H9 (cell line): ENCODE data around the gene CYP4F2. TPM values are rescaled to one million over a fixed set of nuclear protein-coding genes. Genes with fewer than 3 reads are reported as not detected.
"Not testable (repeated sequence)": the region's sequence is repeated elsewhere in the genome, so short reads cannot be mapped to it uniquely, and the experiment has no call there.

Experiments used
- DNase-seq: peaks from one replicate; pipeline ENCODE4 v3.0.0-alpha.2; 2017
- H2AFZ ChIP-seq: one replicate; pipeline ENCODE4 v1.6.1; 2013; ENCODE audit warnings: mild to moderate bottlenecking, low read length, control low read depth, moderate library complexity
- H2AK5ac ChIP-seq: 2 replicates; pipeline ENCODE4 v1.6.1; 2013; ENCODE audit warnings: low read length, control low read depth, mixed read lengths; ENCODE audit not compliant: insufficient read length
- H2BK120ac ChIP-seq: one replicate; pipeline ENCODE4 v1.6.1; 2013; ENCODE audit warnings: low read depth, mild to moderate bottlenecking, low read length, control low read depth, inconsistent platforms; ENCODE audit not compliant: poor library complexity, severe bottlenecking
- H2BK12ac ChIP-seq: 2 replicates; pipeline ENCODE4 v1.6.1; 2013; ENCODE audit warnings: low read length, control low read depth, mixed read lengths, low read depth; ENCODE audit not compliant: insufficient read length
- H2BK15ac ChIP-seq: 2 replicates; pipeline ENCODE4 v1.6.1; 2013; ENCODE audit warnings: low read depth, low read length, control low read depth
- H2BK20ac ChIP-seq: one replicate; pipeline ENCODE4 v1.6.1; 2013; ENCODE audit warnings: low read depth, mild to moderate bottlenecking, low read length, control low read depth, inconsistent platforms; ENCODE audit not compliant: poor library complexity, severe bottlenecking
- H2BK5ac ChIP-seq: 2 replicates; pipeline ENCODE4 v1.6.1; 2013; ENCODE audit warnings: low read length, control low read depth, mixed read lengths; ENCODE audit not compliant: insufficient read length
- H3K14ac ChIP-seq: 2 replicates; pipeline ENCODE4 v1.6.1; 2013; ENCODE audit warnings: low read length, control low read depth; ENCODE audit not compliant: insufficient read depth
- H3K18ac ChIP-seq: 2 replicates; pipeline ENCODE4 v1.6.1; 2013; ENCODE audit warnings: low read depth, mild to moderate bottlenecking, mixed read lengths, low read length, control low read depth; ENCODE audit not compliant: insufficient read length
- H3K23ac ChIP-seq: 2 replicates; pipeline ENCODE4 v1.6.1; 2013; ENCODE audit warnings: low read length, control low read depth, mixed read lengths, low read depth; ENCODE audit not compliant: insufficient read length
- H3K23me2 ChIP-seq: 2 replicates; pipeline ENCODE4 v1.6.1; 2013; ENCODE audit warnings: low read depth, mild to moderate bottlenecking, mixed read lengths, low read length, control low read depth; ENCODE audit not compliant: insufficient read length, poor library complexity, severe bottlenecking
- H3K27ac ChIP-seq: 2 replicates; pipeline ENCODE4 v1.5.1; 2013; ENCODE audit warnings: low read length, control low read depth, mixed read lengths, low read depth; ENCODE audit not compliant: insufficient read length
- H3K27me3 ChIP-seq: 2 replicates; pipeline ENCODE4 v1.6.1; 2013; ENCODE audit warnings: low read length, control low read depth, inconsistent platforms; ENCODE audit not compliant: insufficient read depth
- H3K4ac ChIP-seq: 2 replicates; pipeline ENCODE4 v1.6.1; 2013; ENCODE audit warnings: low read depth, mild to moderate bottlenecking, control low read depth, inconsistent platforms, low read length, moderate library complexity
- H3K4me1 ChIP-seq: 2 replicates; pipeline ENCODE4 v1.6.1; 2013; ENCODE audit warnings: low read length, control low read depth, inconsistent platforms; ENCODE audit not compliant: insufficient read depth
- H3K4me2 ChIP-seq: 2 replicates; pipeline ENCODE4 v1.6.1; 2013; ENCODE audit warnings: low read length, control low read depth, mixed read lengths; ENCODE audit not compliant: insufficient read length, insufficient read depth
- H3K56ac ChIP-seq: 2 replicates; pipeline ENCODE4 v1.6.1; 2013; ENCODE audit warnings: low read depth, mild to moderate bottlenecking, mixed read lengths, low read length, control low read depth; ENCODE audit not compliant: insufficient read length
- H3K79me1 ChIP-seq: 2 replicates; pipeline ENCODE4 v1.6.1; 2013; ENCODE audit warnings: low read depth, mild to moderate bottlenecking, moderate library complexity, low read length, control low read depth, inconsistent platforms; ENCODE audit not compliant: insufficient read depth, poor library complexity, severe bottlenecking
- H3K79me2 ChIP-seq: 2 replicates; pipeline ENCODE4 v1.6.1; 2013; ENCODE audit warnings: low read length, control low read depth, inconsistent platforms; ENCODE audit not compliant: insufficient read depth
- H3K9ac ChIP-seq: 2 replicates; pipeline ENCODE4 v1.6.1; 2013; ENCODE audit warnings: low read length, control low read depth, mixed read lengths; ENCODE audit not compliant: insufficient read length; ENCODE audit errors: extremely low read depth
- H3K9me3 ChIP-seq: one replicate; pipeline ENCODE4 v1.6.1; 2013; ENCODE audit warnings: low read depth, low read length, inconsistent platforms; ENCODE audit not compliant: control insufficient read depth
- H3T11ph ChIP-seq: one replicate; pipeline ENCODE4 v1.6.1; 2013; ENCODE audit warnings: mild to moderate bottlenecking, low read length, control low read depth, inconsistent platforms
- H4K20me1 ChIP-seq: one replicate; pipeline ENCODE4 v1.6.1; 2013; ENCODE audit not compliant: control insufficient read depth, insufficient read length, insufficient read depth
- H4K5ac ChIP-seq: 2 replicates; pipeline ENCODE4 v1.6.1; 2013; ENCODE audit warnings: low read depth, mild to moderate bottlenecking, mixed read lengths, low read length, control low read depth; ENCODE audit not compliant: insufficient read length
- H4K8ac ChIP-seq: replicated peaks from 2 replicates; pipeline ENCODE4 v1.6.1; 2013; ENCODE audit warnings: low read length, control low read depth, mixed read lengths, low read depth; ENCODE audit not compliant: insufficient read length
- H4K91ac ChIP-seq: 2 replicates; pipeline ENCODE4 v1.6.1; 2013; ENCODE audit warnings: low read depth, mild to moderate bottlenecking, moderate library complexity, mixed read lengths, low read length, control low read depth; ENCODE audit not compliant: insufficient read length
- H3K27ac Mint-ChIP-seq, 3 experiments: 2 replicates in 2 of 3; 3 replicates in 1 of 3; pipeline ENCODE4 v1.8.0; 2020 to 2021; ENCODE audit warnings: mixed read lengths in 3 of 3, mild to moderate bottlenecking in 1 of 3, moderate library complexity in 1 of 3
- H3K27me3 Mint-ChIP-seq: 2 replicates; pipeline ENCODE4 v1.8.0; 2021; ENCODE audit warnings: low read depth, mild to moderate bottlenecking, moderate library complexity, mixed read lengths
- H3K36me3 Mint-ChIP-seq, 3 experiments: 2 replicates in 2 of 3; 3 replicates in 1 of 3; pipeline ENCODE4 v1.8.0; 2020 to 2021; ENCODE audit warnings: low read depth in 3 of 3, mixed read lengths in 3 of 3; ENCODE audit not compliant: insufficient read depth in 1 of 3
- H3K4me1 Mint-ChIP-seq, 2 experiments: 2 replicates each; pipeline ENCODE4 v1.8.0; 2020; ENCODE audit warnings: mixed read lengths in 2 of 2
- H3K4me3 Mint-ChIP-seq, 2 experiments: 2 replicates in 1 of 2; 3 replicates in 1 of 2; pipeline ENCODE4 v1.8.0; 2020 to 2021; ENCODE audit warnings: mild to moderate bottlenecking in 2 of 2, mixed read lengths in 2 of 2, moderate library complexity in 1 of 2
- H3K9me3 Mint-ChIP-seq, 2 experiments: 2 replicates in 1 of 2; 3 replicates in 1 of 2; pipeline ENCODE4 v1.8.0; 2020; ENCODE audit warnings: mild to moderate bottlenecking in 2 of 2, mixed read lengths in 2 of 2, moderate library complexity in 1 of 2
- CTCF ChIP-seq: fragments of 200-600 bp; sonication (generic); conservative IDR thresholded peaks from 3 replicates; pipeline ENCODE4 v1.8.0; 2021; ENCODE audit warnings: antibody characterized with exemption, mild to moderate bottlenecking
- WGBS: extraction: QIAGEN DNeasy Blood & Tissue Kit; methylation state at CpG from one replicate; pipeline ENCODE4 v1.1.7; 2013; ENCODE audit warnings: missing lambda C conversion rate, low lambda C conversion rate, mixed read lengths; ENCODE audit not compliant: insufficient read length; ENCODE audit errors: extremely low coverage; 5-methylcytosine and 5-hydroxymethylcytosine counted together
- total RNA-seq: library from RNA; stranded (reverse); gene quantifications from 2 replicates; pipeline ENCODE4 v1.2.1, GENCODE V29; 2021

Gene CYP4F2
- total RNA-seq, 1 experiment from 2014 or later: not detected

- Histone ChIP-seq H3K4me2 (no peak overlapping the region), H2BK12ac (no peak overlapping the region), H2BK5ac (no peak overlapping the region), H2BK120ac (no peak overlapping the region), H3K56ac (no peak overlapping the region), H4K91ac (no peak overlapping the region), H4K5ac (no peak overlapping the region), H3K79me1 (no peaks in the 10 kb centered on the region), H2BK15ac (no peak overlapping the region), H3K27me3 (no peaks in the 10 kb centered on the region), H3T11ph (no peak overlapping the region), H4K20me1 (no peaks in the 10 kb centered on the region), H3K27ac (no peak overlapping the region), H2BK20ac (no peak overlapping the region), H2AK5ac (no peak overlapping the region), H3K4ac (no peak overlapping the region), H3K23ac (no peak overlapping the region), H3K9ac (no peak overlapping the region), H2AFZ (no peak overlapping the region), H4K8ac (no peak overlapping the region), H3K4me1 (no peaks in the 10 kb centered on the region), H3K18ac (no peak overlapping the region), H3K9me3 (peaks cover 74% of the 10 kb centered on the region), H3K14ac (no peak overlapping the region), H3K23me2 (no peaks in the 10 kb centered on the region), H3K79me2 (no peaks in the 10 kb centered on the region)
- DNase-seq: no peak
- Mint-ChIP-seq H3K4me1 (no peaks in the 10 kb centered on the region), H3K9me3 (peaks cover 42 to 44% of the 10 kb centered on the region in 2 experiments), H3K4me3 (no peak overlapping the region), H3K27ac (no peak overlapping the region), H3K36me3 (peaks cover 8 to 18% (median 11%) of the 10 kb centered on the region in 3 experiments), H3K27me3 (peaks cover 4% of the 10 kb centered on the region)
- WGBS: no CpG with 5 or more reads among the region's 65 CpGs
- TF ChIP-seq CTCF: no peak
These were observed 61.3 kb downstream of the CYP4F2 start for GRCh38 chr19:15836330-15837220.

GRCh38 chr19:15835565-15836329, 62.1 kb downstream of the CYP4F2 start:
- not testable (repeated sequence) for H3K56ac ChIP-seq, H3K18ac ChIP-seq, H4K8ac ChIP-seq, H3K27me3 Mint-ChIP-seq, H3K27ac Mint-ChIP-seq, H3K4me3 Mint-ChIP-seq, H3K4me1 Mint-ChIP-seq, H2BK15ac ChIP-seq, H2AFZ ChIP-seq, DNase-seq, H4K91ac ChIP-seq, H3K23me2 ChIP-seq, H3K27ac ChIP-seq, H4K5ac ChIP-seq, H2BK20ac ChIP-seq, H3K14ac ChIP-seq, H2AK5ac ChIP-seq, H2BK120ac ChIP-seq, H3K27me3 ChIP-seq, H3K23ac ChIP-seq, H3T11ph ChIP-seq, H3K9ac ChIP-seq, H2BK5ac ChIP-seq, H3K4ac ChIP-seq, H2BK12ac ChIP-seq, H4K20me1 ChIP-seq, H3K4me2 ChIP-seq, H3K79me2 ChIP-seq, H3K4me1 ChIP-seq, H3K79me1 ChIP-seq
- Mint-ChIP-seq H3K9me3 (peaks cover 36 to 39% of the 10 kb centered on the region in 2 experiments), H3K36me3 (peaks cover 8 to 20% (median 11%) of the 10 kb centered on the region in 3 experiments)
- peaks cover 74% of the 10 kb centered on the region for H3K9me3 ChIP-seq
- no CpG with 5 or more reads among the region's 11 CpGs for WGBS
